K562 (cell line): ENCODE results near the gene TCIRG1. TPM values are rescaled to one million over a fixed set of nuclear protein-coding genes. Genes with fewer than 3 reads are reported as not detected.

Experiments used
- CBFA2T2 ChIP-seq: fragments of 450-650 bp; conservative IDR thresholded peaks from 2 replicates; pipeline ENCODE4 v1.6.1; 2017; ENCODE audit warnings: mild to moderate bottlenecking
- DPF2 ChIP-seq: fragments of 450-650 bp; IDR thresholded peaks from 2 replicates; pipeline ENCODE4 v1.6.1; 2016
- EP300 ChIP-seq: IDR thresholded peaks from 2 replicates; pipeline ENCODE4 v1.6.1; 2012; ENCODE audit warnings: low read length, improper control_type of control experiment
- HDAC6 ChIP-seq: IDR thresholded peaks from 2 replicates; pipeline ENCODE4 v1.6.1; 2012; ENCODE audit warnings: low read depth, mild to moderate bottlenecking, control low read depth, inconsistent platforms, low read length, moderate library complexity
- IFI16 ChIP-seq: fragments of 250-450 bp; sonication (Bioruptor Pico); IDR thresholded peaks from 2 replicates; pipeline ENCODE4 v2.1.2; 2022; ENCODE audit warnings: mild to moderate bottlenecking, inconsistent platforms
- SIN3B ChIP-seq: fragments of 450-650 bp; IDR thresholded peaks from 2 replicates; pipeline ENCODE4 v1.6.1; 2017; ENCODE audit warnings: low read depth, mild to moderate bottlenecking, moderate library complexity
- SMAD4 ChIP-seq: fragments of 250-450 bp; sonication (Bioruptor Pico); conservative IDR thresholded peaks from 2 replicates; pipeline ENCODE4 v1.8.0; 2021; ENCODE audit warnings: inconsistent platforms, mild to moderate bottlenecking, moderate library complexity
- SMARCA5 ChIP-seq: fragments of 450-650 bp; IDR thresholded peaks from 2 replicates; pipeline ENCODE4 v1.6.1; 2016
- SRSF1 ChIP-seq: fragments of 200-400 bp; formaldehyde crosslinking; IDR thresholded peaks from 2 replicates; pipeline ENCODE4 v1.6.1; 2017; ENCODE audit warnings: mild to moderate bottlenecking, low read depth, low read length, moderate library complexity
- TAF7 ChIP-seq: fragments of 450-650 bp; IDR thresholded peaks from 2 replicates; pipeline ENCODE4 v1.6.1; 2016; ENCODE audit warnings: missing genetic modification characterization, missing compliant biosample characterization
- polyA plus RNA-seq, 8 experiments: library from polyadenylated mRNA; depleted of rRNA in 4 of 8; stranded (reverse) in 5 of 8; unstranded in 3 of 8; fragments of >200 nt; fragmentation: Nextera tagmentation in 2 of 8; fragmentation: Illumina TruSeq in 1 of 8; extraction: Ambion mirVana in 2 of 8; extraction: Trizol in 1 of 8; gene quantifications; 2 replicates each; pipeline versions ENCODE4 v1.2.1 to v1.2.3, GENCODE V29; 2011 to 2014; ENCODE audit warnings: inconsistent platforms in 1 of 8, missing spikeins in 1 of 8
- total RNA-seq, 7 experiments: library from RNA; depleted of rRNA in 6 of 7; stranded (reverse); fragments of >200 nt in 6 of 7; fragmentation: Illumina TruSeq in 2 of 7; extraction: Trizol in 2 of 7; gene quantifications; 2 replicates each; pipeline versions ENCODE4 v1.2.1 to v1.2.3, GENCODE V29; 2011 to 2021; ENCODE audit warnings: low replicate concordance in 1 of 7
- TF ChIP-seq, protein P1 (sequence below): fragments of 450-650 bp; formaldehyde crosslinking; IDR thresholded peaks from 2 replicates; pipeline ENCODE4 v1.4.0; 2020; ENCODE audit warnings: mild to moderate bottlenecking, moderate library complexity
- TF ChIP-seq, protein P2 (sequence below): fragments of 250-450 bp; sonication (Bioruptor Pico); IDR thresholded peaks from 2 replicates; pipeline ENCODE4 v1.4.0; 2020; ENCODE audit warnings: mild to moderate bottlenecking, moderate library complexity
- TF ChIP-seq, protein P3 (sequence below): fragments of 200-800 bp; sonication (Bioruptor generic); IDR thresholded peaks from 2 replicates; pipeline ENCODE4 v1.6.1; 2017; ENCODE audit warnings: missing genetic modification characterization, missing compliant biosample characterization
- TF ChIP-seq, protein P4 (sequence below): sonication (generic); formaldehyde crosslinking; IDR thresholded peaks from 2 replicates; pipeline ENCODE4 v1.8.0; 2023; ENCODE audit warnings: mild to moderate bottlenecking, missing genetic modification reagents
- TF ChIP-seq, protein P5 (sequence below): fragments of 250-450 bp; sonication (Bioruptor Pico); IDR thresholded peaks from 2 replicates; pipeline ENCODE4 v1.8.0; 2021; ENCODE audit warnings: mild to moderate bottlenecking, moderate library complexity

The TCIRG1 gene
- total and polyA plus RNA-seq, 9 of the 15 experiments (the other 6 are each of a cell fraction or from before 2014, with no cell fraction given) = 0.49 to 143 (median 24.4) TPM

DNA sequence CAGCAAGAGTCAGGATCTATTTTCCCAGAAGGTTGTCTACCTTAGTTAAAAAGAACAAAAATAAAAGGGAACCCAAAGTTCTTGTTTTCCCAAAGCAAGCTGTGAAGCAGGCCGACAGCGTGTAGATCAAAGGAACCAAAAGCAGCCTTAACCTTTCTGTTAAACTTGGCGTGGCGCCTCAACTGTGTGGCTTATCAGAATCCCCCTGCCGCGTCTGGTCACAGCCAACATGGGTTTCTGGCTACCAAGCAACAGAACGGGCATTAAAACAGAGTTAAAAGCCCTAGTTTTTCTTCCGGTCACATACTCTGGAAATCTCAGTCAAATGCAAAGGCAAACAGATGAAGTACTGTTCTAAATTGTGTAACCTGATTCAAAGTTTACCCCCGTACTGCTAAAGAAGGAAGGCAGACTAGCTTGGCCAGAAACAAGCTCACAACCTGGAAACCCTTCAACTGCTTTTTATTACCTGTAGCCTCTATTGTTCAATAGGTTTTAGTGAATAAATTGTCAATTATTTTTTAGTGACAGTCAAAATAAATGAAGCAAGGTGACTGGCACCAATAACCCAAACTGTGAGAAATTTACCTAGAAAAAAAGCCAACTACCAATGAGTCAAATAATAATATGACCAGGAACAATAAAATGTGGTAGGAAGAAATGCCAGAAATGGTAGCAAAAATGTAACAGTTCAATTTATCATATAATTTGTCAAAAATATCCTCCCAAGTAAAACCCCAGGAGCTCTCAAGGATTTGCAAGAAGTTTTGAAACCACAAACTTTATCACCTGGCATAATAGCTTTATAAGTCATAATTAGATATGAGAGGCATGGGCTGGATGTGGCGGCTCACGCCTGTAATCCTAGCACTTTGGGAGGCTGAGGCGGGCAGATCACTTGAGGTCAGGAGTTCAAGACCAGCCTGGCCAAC, 60.9 kb downstream of the TCIRG1 start (continued):
- TF ChIP-seq, protein P1, sequence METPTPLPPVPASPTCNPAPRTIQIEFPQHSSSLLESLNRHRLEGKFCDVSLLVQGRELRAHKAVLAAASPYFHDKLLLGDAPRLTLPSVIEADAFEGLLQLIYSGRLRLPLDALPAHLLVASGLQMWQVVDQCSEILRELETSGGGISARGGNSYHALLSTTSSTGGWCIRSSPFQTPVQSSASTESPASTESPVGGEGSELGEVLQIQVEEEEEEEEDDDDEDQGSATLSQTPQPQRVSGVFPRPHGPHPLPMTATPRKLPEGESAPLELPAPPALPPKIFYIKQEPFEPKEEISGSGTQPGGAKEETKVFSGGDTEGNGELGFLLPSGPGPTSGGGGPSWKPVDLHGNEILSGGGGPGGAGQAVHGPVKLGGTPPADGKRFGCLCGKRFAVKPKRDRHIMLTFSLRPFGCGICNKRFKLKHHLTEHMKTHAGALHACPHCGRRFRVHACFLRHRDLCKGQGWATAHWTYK = no peak
- TF ChIP-seq SMARCA5 = peak; percentile 84
- TF ChIP-seq TAF7 (tag) = no peak
- TF ChIP-seq SRSF1 = no peak
- no peak for TF ChIP-seq HDAC6
- TF ChIP-seq, protein P2, sequence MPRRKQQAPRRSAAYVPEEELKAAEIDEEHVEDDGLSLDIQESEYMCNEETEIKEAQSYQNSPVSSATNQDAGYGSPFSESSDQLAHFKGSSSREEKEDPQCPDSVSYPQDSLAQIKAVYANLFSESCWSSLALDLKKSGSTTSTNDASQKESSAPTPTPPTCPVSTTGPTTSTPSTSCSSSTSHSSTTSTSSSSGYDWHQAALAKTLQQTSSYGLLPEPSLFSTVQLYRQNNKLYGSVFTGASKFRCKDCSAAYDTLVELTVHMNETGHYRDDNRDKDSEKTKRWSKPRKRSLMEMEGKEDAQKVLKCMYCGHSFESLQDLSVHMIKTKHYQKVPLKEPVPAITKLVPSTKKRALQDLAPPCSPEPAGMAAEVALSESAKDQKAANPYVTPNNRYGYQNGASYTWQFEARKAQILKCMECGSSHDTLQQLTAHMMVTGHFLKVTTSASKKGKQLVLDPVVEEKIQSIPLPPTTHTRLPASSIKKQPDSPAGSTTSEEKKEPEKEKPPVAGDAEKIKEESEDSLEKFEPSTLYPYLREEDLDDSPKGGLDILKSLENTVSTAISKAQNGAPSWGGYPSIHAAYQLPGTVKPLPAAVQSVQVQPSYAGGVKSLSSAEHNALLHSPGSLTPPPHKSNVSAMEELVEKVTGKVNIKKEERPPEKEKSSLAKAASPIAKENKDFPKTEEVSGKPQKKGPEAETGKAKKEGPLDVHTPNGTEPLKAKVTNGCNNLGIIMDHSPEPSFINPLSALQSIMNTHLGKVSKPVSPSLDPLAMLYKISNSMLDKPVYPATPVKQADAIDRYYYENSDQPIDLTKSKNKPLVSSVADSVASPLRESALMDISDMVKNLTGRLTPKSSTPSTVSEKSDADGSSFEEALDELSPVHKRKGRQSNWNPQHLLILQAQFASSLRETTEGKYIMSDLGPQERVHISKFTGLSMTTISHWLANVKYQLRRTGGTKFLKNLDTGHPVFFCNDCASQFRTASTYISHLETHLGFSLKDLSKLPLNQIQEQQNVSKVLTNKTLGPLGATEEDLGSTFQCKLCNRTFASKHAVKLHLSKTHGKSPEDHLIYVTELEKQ = no peak
- TF ChIP-seq, protein P3, sequence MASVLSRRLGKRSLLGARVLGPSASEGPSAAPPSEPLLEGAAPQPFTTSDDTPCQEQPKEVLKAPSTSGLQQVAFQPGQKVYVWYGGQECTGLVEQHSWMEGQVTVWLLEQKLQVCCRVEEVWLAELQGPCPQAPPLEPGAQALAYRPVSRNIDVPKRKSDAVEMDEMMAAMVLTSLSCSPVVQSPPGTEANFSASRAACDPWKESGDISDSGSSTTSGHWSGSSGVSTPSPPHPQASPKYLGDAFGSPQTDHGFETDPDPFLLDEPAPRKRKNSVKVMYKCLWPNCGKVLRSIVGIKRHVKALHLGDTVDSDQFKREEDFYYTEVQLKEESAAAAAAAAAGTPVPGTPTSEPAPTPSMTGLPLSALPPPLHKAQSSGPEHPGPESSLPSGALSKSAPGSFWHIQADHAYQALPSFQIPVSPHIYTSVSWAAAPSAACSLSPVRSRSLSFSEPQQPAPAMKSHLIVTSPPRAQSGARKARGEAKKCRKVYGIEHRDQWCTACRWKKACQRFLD = no peak
- TF ChIP-seq SIN3B = no peak
- peak; percentile 47; the same call in 1 of the 2 replicates for TF ChIP-seq EP300
- no peak for TF ChIP-seq IFI16 (CRISPR knock-in tag)
- no peak; the same call in 1 of the 2 replicates for TF ChIP-seq SMAD4 (CRISPR knock-in tag)
- TF ChIP-seq, protein P4, sequence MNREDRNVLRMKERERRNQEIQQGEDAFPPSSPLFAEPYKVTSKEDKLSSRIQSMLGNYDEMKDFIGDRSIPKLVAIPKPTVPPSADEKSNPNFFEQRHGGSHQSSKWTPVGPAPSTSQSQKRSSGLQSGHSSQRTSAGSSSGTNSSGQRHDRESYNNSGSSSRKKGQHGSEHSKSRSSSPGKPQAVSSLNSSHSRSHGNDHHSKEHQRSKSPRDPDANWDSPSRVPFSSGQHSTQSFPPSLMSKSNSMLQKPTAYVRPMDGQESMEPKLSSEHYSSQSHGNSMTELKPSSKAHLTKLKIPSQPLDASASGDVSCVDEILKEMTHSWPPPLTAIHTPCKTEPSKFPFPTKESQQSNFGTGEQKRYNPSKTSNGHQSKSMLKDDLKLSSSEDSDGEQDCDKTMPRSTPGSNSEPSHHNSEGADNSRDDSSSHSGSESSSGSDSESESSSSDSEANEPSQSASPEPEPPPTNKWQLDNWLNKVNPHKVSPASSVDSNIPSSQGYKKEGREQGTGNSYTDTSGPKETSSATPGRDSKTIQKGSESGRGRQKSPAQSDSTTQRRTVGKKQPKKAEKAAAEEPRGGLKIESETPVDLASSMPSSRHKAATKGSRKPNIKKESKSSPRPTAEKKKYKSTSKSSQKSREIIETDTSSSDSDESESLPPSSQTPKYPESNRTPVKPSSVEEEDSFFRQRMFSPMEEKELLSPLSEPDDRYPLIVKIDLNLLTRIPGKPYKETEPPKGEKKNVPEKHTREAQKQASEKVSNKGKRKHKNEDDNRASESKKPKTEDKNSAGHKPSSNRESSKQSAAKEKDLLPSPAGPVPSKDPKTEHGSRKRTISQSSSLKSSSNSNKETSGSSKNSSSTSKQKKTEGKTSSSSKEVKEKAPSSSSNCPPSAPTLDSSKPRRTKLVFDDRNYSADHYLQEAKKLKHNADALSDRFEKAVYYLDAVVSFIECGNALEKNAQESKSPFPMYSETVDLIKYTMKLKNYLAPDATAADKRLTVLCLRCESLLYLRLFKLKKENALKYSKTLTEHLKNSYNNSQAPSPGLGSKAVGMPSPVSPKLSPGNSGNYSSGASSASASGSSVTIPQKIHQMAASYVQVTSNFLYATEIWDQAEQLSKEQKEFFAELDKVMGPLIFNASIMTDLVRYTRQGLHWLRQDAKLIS (CRISPR knock-in tag) = no peak
- TF ChIP-seq CBFA2T2 = peak; percentile 57
- TF ChIP-seq, protein P5, sequence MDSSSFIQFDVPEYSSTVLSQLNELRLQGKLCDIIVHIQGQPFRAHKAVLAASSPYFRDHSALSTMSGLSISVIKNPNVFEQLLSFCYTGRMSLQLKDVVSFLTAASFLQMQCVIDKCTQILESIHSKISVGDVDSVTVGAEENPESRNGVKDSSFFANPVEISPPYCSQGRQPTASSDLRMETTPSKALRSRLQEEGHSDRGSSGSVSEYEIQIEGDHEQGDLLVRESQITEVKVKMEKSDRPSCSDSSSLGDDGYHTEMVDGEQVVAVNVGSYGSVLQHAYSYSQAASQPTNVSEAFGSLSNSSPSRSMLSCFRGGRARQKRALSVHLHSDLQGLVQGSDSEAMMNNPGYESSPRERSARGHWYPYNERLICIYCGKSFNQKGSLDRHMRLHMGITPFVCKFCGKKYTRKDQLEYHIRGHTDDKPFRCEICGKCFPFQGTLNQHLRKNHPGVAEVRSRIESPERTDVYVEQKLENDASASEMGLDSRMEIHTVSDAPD (CRISPR knock-in tag) = no peak
- peak; percentile 54 for TF ChIP-seq DPF2
